Measurements from ENCODE around the gene ICAM5. TPM values are rescaled to one million over a fixed set of nuclear protein-coding genes. Genes with fewer than 3 reads are reported as not detected.
A peak's percentile ranks its signal among the peaks of the same experiment; 100 is the strongest.
"Not testable (repeated sequence)": the region's sequence is repeated elsewhere in the genome, so short reads cannot be mapped to it uniquely, and the experiment has no call there.

Gene ICAM5
- polyA plus RNA-seq, 1 donor from 2014 or later: not detected

DNA sequence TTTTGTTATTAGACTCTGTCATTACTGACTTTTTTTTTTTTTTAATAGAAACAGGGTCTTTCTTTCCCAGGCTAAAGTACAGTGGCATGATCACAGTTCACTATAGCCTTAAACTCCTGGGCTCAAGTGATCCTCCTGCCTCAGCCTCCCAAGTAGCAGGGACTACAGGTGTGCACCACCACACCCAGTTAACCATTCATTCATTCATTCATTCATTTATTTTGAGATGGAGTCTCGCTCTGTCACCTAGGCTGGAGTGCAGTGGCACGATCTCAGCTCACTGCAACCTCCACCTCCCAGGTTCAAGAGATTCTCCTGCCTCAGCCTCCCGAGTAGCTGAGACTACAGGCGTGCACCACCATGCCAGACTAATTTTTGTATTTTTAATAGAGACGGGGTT lies 7.7 kb upstream of the ICAM5 start:
- H3K36me3 Mint-ChIP-seq, H3K27ac Mint-ChIP-seq, H3K4me3 Mint-ChIP-seq, H3K9me3 Mint-ChIP-seq, H3K27me3 Mint-ChIP-seq: not testable (repeated sequence)
- peaks cover 16 to 20% (median 18%) of the 10 kb centered on the region in 3 donors for H3K4me1 Mint-ChIP-seq

GRCh38 chr19:10283301-10284064 lies 6.3 kb upstream of the ICAM5 start:
- Mint-ChIP-seq H3K27me3 (peaks cover 8% of the 10 kb centered on the region), H3K4me1 (peaks cover 17 to 26% (median 20%) of the 10 kb centered on the region in 3 donors)

GRCh38 chr19:10284065-10284959 lies 5.4 kb upstream of the ICAM5 start:
- peaks cover 4% of the 10 kb centered on the region for H3K36me3 Mint-ChIP-seq
- peaks cover 14% of the 10 kb centered on the region for H3K27me3 Mint-ChIP-seq
- peaks cover 19 to 30% (median 22%) of the 10 kb centered on the region in 3 donors for H3K4me1 Mint-ChIP-seq
- no peaks in the 10 kb centered on the region for H3K9me3 Mint-ChIP-seq
- peak overlapping the region in 1 of 4 donors; percentile 82 for H3K4me3 Mint-ChIP-seq
- H3K27ac Mint-ChIP-seq: peak overlapping the region in 1 of 3 donors; percentile 82

More at GRCh38 chr19:10283301-10284064, 6.3 kb upstream of the ICAM5 start:
- H3K9me3 Mint-ChIP-seq: no peaks in the 10 kb centered on the region
- peaks cover 4% of the 10 kb centered on the region for H3K36me3 Mint-ChIP-seq
- H3K4me3 Mint-ChIP-seq: no peak overlapping the region
- H3K27ac Mint-ChIP-seq: peak overlapping the region in 2 of 3 donors; percentile 14 to 67

GRCh38 chr19:10284960-10285278 lies 4.8 kb upstream of the ICAM5 start:
- peaks cover 3% of the 10 kb centered on the region for H3K36me3 Mint-ChIP-seq
- peaks cover 16 to 31% (median 18%) of the 10 kb centered on the region in 3 donors for H3K4me1 Mint-ChIP-seq
- H3K27me3 Mint-ChIP-seq: peaks cover 17% of the 10 kb centered on the region
- H3K27ac Mint-ChIP-seq: peak overlapping the region in 1 of 3 donors; percentile 82
- no peaks in the 10 kb centered on the region for H3K9me3 Mint-ChIP-seq
- peak overlapping the region in 1 of 4 donors; percentile 82 for H3K4me3 Mint-ChIP-seq

DNA sequence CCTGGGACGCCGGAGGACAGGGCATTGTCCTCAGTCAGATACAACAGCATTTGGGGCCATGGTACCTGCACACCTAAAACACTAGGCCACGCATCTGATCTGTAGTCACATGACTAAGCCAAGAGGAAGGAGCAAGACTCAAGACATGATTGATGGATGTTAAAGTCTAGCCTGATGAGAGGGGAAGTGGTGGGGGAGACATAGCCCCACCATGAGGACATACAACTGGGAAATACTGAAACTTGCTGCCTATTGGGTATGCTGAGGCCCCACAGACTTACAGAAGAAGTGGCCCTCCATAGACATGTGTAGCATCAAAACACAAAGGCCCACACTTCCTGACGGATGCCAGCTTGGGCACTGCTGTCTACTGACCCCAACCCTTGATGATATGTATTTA lies 4.4 kb upstream of the ICAM5 start:
- Mint-ChIP-seq H3K36me3 (peaks cover 2% of the 10 kb centered on the region), H3K4me3 (peak overlapping the region in 1 of 4 donors; percentile 82), H3K4me1 (peaks cover 18 to 31% (median 19%) of the 10 kb centered on the region in 3 donors), H3K9me3 (no peaks in the 10 kb centered on the region), H3K27ac (peak overlapping the region in 1 of 3 donors; percentile 82), H3K27me3 (peaks cover 19% of the 10 kb centered on the region)

DNA sequence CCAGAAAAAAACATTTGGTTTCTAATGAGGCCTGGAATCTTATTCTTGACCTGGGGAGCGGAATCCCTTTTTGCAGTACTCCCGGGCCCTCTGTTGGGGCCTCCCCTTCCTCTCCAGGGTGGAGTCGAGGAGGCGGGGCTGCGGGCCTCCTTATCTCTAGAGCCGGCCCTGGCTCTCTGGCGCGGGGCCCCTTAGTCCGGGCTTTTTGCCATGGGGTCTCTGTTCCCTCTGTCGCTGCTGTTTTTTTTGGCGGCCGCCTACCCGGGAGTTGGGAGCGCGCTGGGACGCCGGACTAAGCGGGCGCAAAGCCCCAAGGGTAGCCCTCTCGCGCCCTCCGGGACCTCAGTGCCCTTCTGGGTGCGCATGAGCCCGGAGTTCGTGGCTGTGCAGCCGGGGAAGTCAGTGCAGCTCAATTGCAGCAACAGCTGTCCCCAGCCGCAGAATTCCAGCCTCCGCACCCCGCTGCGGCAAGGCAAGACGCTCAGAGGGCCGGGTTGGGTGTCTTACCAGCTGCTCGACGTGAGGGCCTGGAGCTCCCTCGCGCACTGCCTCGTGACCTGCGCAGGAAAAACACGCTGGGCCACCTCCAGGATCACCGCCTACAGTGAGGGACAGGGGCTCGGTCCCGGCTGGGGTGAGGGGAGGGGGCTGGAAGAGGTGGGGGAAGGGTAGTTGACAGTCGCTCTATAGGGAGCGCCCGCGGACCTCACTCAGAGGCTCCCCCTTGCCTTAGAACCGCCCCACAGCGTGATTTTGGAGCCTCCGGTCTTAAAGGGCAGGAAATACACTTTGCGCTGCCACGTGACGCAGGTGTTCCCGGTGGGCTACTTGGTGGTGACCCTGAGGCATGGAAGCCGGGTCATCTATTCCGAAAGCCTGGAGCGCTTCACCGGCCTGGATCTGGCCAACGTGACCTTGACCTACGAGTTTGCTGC lies 2.7 kb upstream of the ICAM5 start, which contains the start of gene ICAM4:
Gene ICAM4, plus strand, starts transcription at position 153 of the 935 bp plus-strand sequence. Its CDS starts 58 bp downstream, at position 211.
- H3K27me3 Mint-ChIP-seq: peaks cover 33% of the 10 kb centered on the region
- no peaks in the 10 kb centered on the region for H3K9me3 Mint-ChIP-seq
- H3K36me3 Mint-ChIP-seq: peaks cover 2% of the 10 kb centered on the region
- H3K4me3 Mint-ChIP-seq: peak within 1 kb of the TSS; percentile 76 to 90 (median 79)
- peaks cover 25 to 36% (median 29%) of the 10 kb centered on the region in 3 donors for H3K4me1 Mint-ChIP-seq
- peak within 1 kb of the TSS; percentile 79 to 87 (median 82) for H3K27ac Mint-ChIP-seq

DNA sequence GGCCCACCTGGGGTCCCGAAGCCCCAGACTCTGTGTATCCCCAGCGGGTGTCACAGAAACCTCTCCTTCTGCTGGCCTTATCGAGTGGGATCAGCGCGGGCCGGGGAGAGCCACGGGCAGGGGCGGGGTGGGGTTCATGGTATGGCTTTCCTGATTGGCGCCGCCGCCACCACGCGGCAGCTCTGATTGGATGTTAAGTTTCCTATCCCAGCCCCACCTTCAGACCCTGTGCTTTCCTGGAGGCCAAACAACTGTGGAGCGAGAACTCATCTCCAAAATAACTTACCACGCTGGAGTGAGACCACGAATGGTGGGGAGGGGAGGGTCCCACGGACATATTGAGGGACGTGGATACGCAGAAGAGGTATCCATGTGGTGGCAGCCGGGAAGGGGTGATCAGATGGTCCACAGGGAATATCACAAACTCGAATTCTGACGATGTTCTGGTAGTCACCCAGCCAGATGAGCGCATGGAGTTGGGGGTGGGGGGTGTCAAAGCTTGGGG lies 1.0 kb upstream of the ICAM5 start:
- peaks cover 0 to 7% (median 0%) of the 10 kb centered on the region in 3 donors for H3K9me3 Mint-ChIP-seq
- peaks cover 28 to 44% (median 33%) of the 10 kb centered on the region in 3 donors for H3K4me1 Mint-ChIP-seq
- H3K27ac Mint-ChIP-seq: peak overlapping the region in 2 of 3 donors; percentile 82 to 85
- peak overlapping the region; percentile 73 to 93 (median 86) for H3K4me3 Mint-ChIP-seq
- H3K36me3 Mint-ChIP-seq: peaks cover 2% of the 10 kb centered on the region
- peaks cover 47% of the 10 kb centered on the region for H3K27me3 Mint-ChIP-seq

GRCh38 chr19:10289167-10289835 lies 451 bp upstream of the ICAM5 start:
- Mint-ChIP-seq H3K27ac (peak overlapping the region in 2 of 3 donors; percentile 82 to 85), H3K27me3 (peaks cover 49% of the 10 kb centered on the region), H3K36me3 (peaks cover 2% of the 10 kb centered on the region), H3K4me1 (peaks cover 28 to 44% (median 33%) of the 10 kb centered on the region in 3 donors), H3K9me3 (peaks cover 0 to 7% (median 0%) of the 10 kb centered on the region in 3 donors), H3K4me3 (peak overlapping the region; percentile 73 to 93 (median 86))

DNA sequence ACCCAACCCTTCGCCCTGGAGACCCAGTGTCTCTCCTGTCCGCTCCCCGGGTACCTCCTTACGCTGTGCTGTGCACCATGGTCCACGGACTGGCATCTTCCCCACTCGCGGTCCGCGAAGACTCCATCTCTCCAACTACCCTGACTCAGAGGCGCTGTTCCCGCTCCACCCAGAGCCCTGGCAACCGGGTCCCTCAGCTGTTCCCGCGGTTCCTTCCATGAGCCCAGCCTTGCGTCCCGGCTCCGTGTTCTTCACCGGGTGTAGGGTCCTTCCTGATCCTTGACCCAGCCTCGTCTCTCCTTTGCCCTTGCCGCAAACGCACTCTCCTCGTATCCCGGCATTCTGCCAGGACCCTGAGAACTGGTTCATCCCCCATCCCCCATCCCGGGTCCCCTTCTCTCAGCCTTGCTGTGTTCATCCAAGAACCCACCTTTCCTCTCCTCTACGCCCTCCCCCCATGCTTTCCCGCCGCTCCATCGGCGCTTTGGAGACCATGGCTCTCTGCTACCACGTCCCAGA lies 664 bp downstream of the ICAM5 start:
- Mint-ChIP-seq H3K36me3 (peaks cover 2% of the 10 kb centered on the region), H3K4me3 (peak overlapping the region; percentile 71 to 93 (median 82)), H3K27me3 (peaks cover 57% of the 10 kb centered on the region), H3K4me1 (peaks cover 28 to 40% (median 34%) of the 10 kb centered on the region in 3 donors), H3K27ac (peak overlapping the region; percentile 82 to 99 (median 89)), H3K9me3 (peaks cover 0 to 7% (median 0%) of the 10 kb centered on the region in 3 donors)

GRCh38 chr19:10290876-10291553 lies 1.3 kb downstream of the ICAM5 start:
- Mint-ChIP-seq H3K9me3 (peaks cover 0 to 7% (median 0%) of the 10 kb centered on the region in 3 donors), H3K27me3 (peaks cover 62% of the 10 kb centered on the region), H3K36me3 (peaks cover 2% of the 10 kb centered on the region), H3K27ac (peak overlapping the region; percentile 82 to 99 (median 89)), H3K4me1 (peaks cover 33 to 41% (median 39%) of the 10 kb centered on the region in 3 donors), H3K4me3 (peak overlapping the region; percentile 71 to 93 (median 82))

DNA sequence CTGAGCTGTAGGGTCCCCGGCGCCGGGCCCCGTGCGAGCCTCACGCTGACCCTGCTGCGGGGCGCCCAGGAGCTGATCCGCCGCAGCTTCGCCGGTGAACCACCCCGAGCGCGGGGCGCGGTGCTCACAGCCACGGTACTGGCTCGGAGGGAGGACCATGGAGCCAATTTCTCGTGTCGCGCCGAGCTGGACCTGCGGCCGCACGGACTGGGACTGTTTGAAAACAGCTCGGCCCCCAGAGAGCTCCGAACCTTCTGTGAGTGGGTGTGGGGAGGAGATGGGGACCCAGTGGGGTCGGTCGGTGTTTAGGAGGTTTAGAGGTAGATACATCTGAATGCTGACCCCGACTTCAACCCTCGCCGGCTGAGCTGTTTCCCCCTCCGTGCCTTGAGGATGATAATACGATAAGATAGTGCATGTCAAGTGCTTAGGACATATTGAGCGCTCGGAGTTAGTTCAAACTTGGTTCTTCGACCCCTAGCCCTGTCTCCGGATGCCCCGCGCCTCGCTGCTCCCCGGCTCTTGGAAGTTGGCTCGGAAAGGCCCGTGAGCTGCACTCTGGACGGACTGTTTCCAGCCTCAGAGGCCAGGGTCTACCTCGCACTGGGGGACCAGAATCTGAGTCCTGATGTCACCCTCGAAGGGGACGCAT lies 1.9 kb downstream of the ICAM5 start:
- peaks cover 0 to 7% (median 0%) of the 10 kb centered on the region in 3 donors for H3K9me3 Mint-ChIP-seq
- H3K4me3 Mint-ChIP-seq: peak overlapping the region; percentile 71 to 93 (median 82)
- peaks cover 62% of the 10 kb centered on the region for H3K27me3 Mint-ChIP-seq
- H3K4me1 Mint-ChIP-seq: peaks cover 28 to 35% (median 34%) of the 10 kb centered on the region in 3 donors
- peaks cover 2% of the 10 kb centered on the region for H3K36me3 Mint-ChIP-seq
- peak overlapping the region; percentile 82 to 99 (median 89) for H3K27ac Mint-ChIP-seq

GRCh38 chr19:10292206-10292788 lies 2.5 kb downstream of the ICAM5 start:
- Mint-ChIP-seq H3K4me1 (peaks cover 24 to 34% (median 34%) of the 10 kb centered on the region in 3 donors), H3K4me3 (peak overlapping the region; percentile 71 to 93 (median 82)), H3K27me3 (peaks cover 62% of the 10 kb centered on the region), H3K36me3 (peaks cover 2% of the 10 kb centered on the region), H3K27ac (peak overlapping the region; percentile 82 to 99 (median 89)), H3K9me3 (peaks cover 0 to 7% (median 0%) of the 10 kb centered on the region in 3 donors)

Data from IgD-negative memory B cell (primary cell).